Astrocyte (in vitro differentiated cells and primary cell): ENCODE results near the gene PITPNB.

Source experiments
- EZH2 ChIP-seq: IDR thresholded peaks from 2 replicates; pipeline ENCODE4 v1.6.1; 2012; ENCODE audit warnings: mild to moderate bottlenecking, low read length, inconsistent platforms; ENCODE audit not compliant: insufficient read depth
- TF ChIP-seq, protein P1 (sequence below): IDR thresholded peaks from 2 replicates; pipeline ENCODE4 v1.5.1; 2011; ENCODE audit warnings: low read depth, mild to moderate bottlenecking, inconsistent platforms, low read length, moderate library complexity; ENCODE audit not compliant: insufficient read depth

- TF ChIP-seq, protein P1, sequence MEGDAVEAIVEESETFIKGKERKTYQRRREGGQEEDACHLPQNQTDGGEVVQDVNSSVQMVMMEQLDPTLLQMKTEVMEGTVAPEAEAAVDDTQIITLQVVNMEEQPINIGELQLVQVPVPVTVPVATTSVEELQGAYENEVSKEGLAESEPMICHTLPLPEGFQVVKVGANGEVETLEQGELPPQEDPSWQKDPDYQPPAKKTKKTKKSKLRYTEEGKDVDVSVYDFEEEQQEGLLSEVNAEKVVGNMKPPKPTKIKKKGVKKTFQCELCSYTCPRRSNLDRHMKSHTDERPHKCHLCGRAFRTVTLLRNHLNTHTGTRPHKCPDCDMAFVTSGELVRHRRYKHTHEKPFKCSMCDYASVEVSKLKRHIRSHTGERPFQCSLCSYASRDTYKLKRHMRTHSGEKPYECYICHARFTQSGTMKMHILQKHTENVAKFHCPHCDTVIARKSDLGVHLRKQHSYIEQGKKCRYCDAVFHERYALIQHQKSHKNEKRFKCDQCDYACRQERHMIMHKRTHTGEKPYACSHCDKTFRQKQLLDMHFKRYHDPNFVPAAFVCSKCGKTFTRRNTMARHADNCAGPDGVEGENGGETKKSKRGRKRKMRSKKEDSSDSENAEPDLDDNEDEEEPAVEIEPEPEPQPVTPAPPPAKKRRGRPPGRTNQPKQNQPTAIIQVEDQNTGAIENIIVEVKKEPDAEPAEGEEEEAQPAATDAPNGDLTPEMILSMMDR: no peak
- no peak for TF ChIP-seq EZH2
These were observed 79.9 kb downstream of the PITPNB start for GRCh38 chr22:27839057-27839660.
